NCI-H1436 (cell line): Measurements from ENCODE around the gene THADA.
"Not testable (repeated sequence)": the region's sequence is repeated elsewhere in the genome, so short reads cannot be mapped to it uniquely, and the experiment has no call there.

Experiments used
- DNase-seq: peaks from one replicate; lab custom pipeline; 2025; lab: John Stamatoyannopoulos, UW

THADA gene

GRCh38 chr2:43414586-43415135, 181.2 kb downstream of the THADA start:
- no peak for DNase-seq

GRCh38 chr2:43414033-43414432, 181.8 kb downstream of the THADA start:
- DNase-seq, result no peak

GRCh38 chr2:43412114-43412753, 183.6 kb downstream of the THADA start:
- no peak for DNase-seq

GRCh38 chr2:43410055-43410604, 185.7 kb downstream of the THADA start:
- DNase-seq, result no peak

- no peak for DNase-seq
These were observed 187.3 kb downstream of the THADA start for GRCh38 chr2:43408407-43409160.

GRCh38 chr2:43407935-43408334, 187.9 kb downstream of the THADA start:
- DNase-seq, result no peak

GRCh38 chr2:43406651-43407279, 189.1 kb downstream of the THADA start:
- DNase-seq, result no peak

- no peak for DNase-seq
These were observed 190.0 kb downstream of the THADA start for GRCh38 chr2:43405829-43406228.

GRCh38 chr2:43402452-43402937, 193.3 kb downstream of the THADA start:
- no peak for DNase-seq

GRCh38 chr2:43402002-43402401, 193.8 kb downstream of the THADA start:
- DNase-seq, result no peak

- DNase-seq, result no peak
These were observed 195.3 kb downstream of the THADA start for GRCh38 chr2:43400508-43400907.

GRCh38 chr2:43399515-43400264, 196.1 kb downstream of the THADA start:
- no peak for DNase-seq

- DNase-seq, result no peak
These were observed 196.7 kb downstream of the THADA start for GRCh38 chr2:43399098-43399497.

GRCh38 chr2:43397821-43398220, 198.0 kb downstream of the THADA start:
- DNase-seq, result no peak

GRCh38 chr2:43397411-43397810, 198.4 kb downstream of the THADA start:
- DNase-seq, result no peak

- DNase-seq, result not testable (repeated sequence)
These were observed 199.5 kb downstream of the THADA start for GRCh38 chr2:43396344-43396743.

- DNase-seq, result no peak
These were observed 201.9 kb downstream of the THADA start for GRCh38 chr2:43393918-43394317.

GRCh38 chr2:43391878-43392215, 204.0 kb downstream of the THADA start:
- DNase-seq, result no peak

- no peak for DNase-seq
These were observed 204.5 kb downstream of the THADA start for GRCh38 chr2:43391201-43391877.

GRCh38 chr2:43389581-43390466, 206.0 kb downstream of the THADA start:
- no peak for DNase-seq
